Tibial nerve (tissue), 4 donors: ENCODE results near the gene ZFYVE28. TPM values are rescaled to one million over a fixed set of nuclear protein-coding genes. Genes with fewer than 3 reads are reported as not detected.

Experiments used
- DNase-seq, 2 donors: peaks; one replicate each; pipeline ENCODE4 v3.0.0-alpha.2; 2019; ENCODE audit warnings: low spot score in 2 of 2
- H3K27ac ChIP-seq, 4 donors: fragments of 200-600 bp; sonication (generic) in 3 of 4; one replicate each; pipeline ENCODE4 v1.5.1; 2017 to 2019; ENCODE audit warnings: mild to moderate bottlenecking in 1 of 4
- H3K27me3 ChIP-seq, 2 donors: fragments of 200-600 bp; sonication (generic) in 1 of 2; one replicate each; pipeline versions ENCODE4 v1.5.1 to v1.6.0; 2017 to 2019
- H3K36me3 ChIP-seq, 3 donors: fragments of 200-600 bp; sonication (generic); one replicate each; pipeline ENCODE4 v1.5.1; 2018 to 2019
- H3K4me1 ChIP-seq, 4 donors: fragments of 200-600 bp; sonication (generic) in 3 of 4; one replicate each; pipeline ENCODE4 v1.5.1; 2017 to 2019
- H3K4me3 ChIP-seq, 4 donors: fragments of 200-600 bp; sonication (generic) in 3 of 4; one replicate each; pipeline ENCODE4 v1.5.1; 2017 to 2019; ENCODE audit warnings: mild to moderate bottlenecking in 1 of 4, moderate library complexity in 1 of 4
- H3K9me3 ChIP-seq, 4 donors: fragments of 200-600 bp; sonication (generic) in 3 of 4; one replicate each; pipeline ENCODE4 v1.5.1; 2017 to 2019
- CTCF ChIP-seq, 5 experiments: fragments of 200-600 bp in 3 of 5; fragments of 450-650 bp in 2 of 5; sonication (generic) in 3 of 5; IDR thresholded peaks; one replicate each; pipeline ENCODE4 v1.5.1; 2016 to 2019; ENCODE audit warnings: antibody characterized with exemption in 5 of 5, mild to moderate bottlenecking in 3 of 5, moderate library complexity in 2 of 5
- EP300 ChIP-seq, 2 donors: sonication (generic); formaldehyde crosslinking; IDR thresholded peaks; one replicate each; pipeline ENCODE4 v1.6.1; 2017; ENCODE audit warnings: antibody characterized with exemption in 2 of 2, mild to moderate bottlenecking in 1 of 2
- POLR2A ChIP-seq, 2 donors: fragments of 450-650 bp; IDR thresholded peaks; one replicate each; pipeline ENCODE4 v1.6.1; 2017; ENCODE audit warnings: antibody characterized with exemption in 2 of 2, mild to moderate bottlenecking in 2 of 2, moderate library complexity in 2 of 2
- WGBS, 2 donors: methylation state at CpG; one replicate each; pipeline ENCODE4 v1.1.5; 2018; 5-methylcytosine and 5-hydroxymethylcytosine counted together
- total RNA-seq, 4 donors: library from RNA; depleted of rRNA; stranded (reverse); fragments of >200 nt; gene quantifications; one replicate each; pipeline ENCODE4 v1.1.0, GENCODE V29; 2016

Gene ZFYVE28
- total RNA-seq, 4 donors from 2014 or later = 16.2 to 44.4 (median 26.5) TPM

GRCh38 chr4:2320746-2321145, 97.7 kb downstream of the ZFYVE28 start:
- DNase-seq = no peak
- TF ChIP-seq EP300 (IDR thresholded peaks at IDR 0.05) (no peak), CTCF (IDR thresholded peaks at IDR 0.05) (no peak), POLR2A (IDR thresholded peaks at IDR 0.05) (no peak)
- peaks cover 0 to 16% (median 0%) of the 10 kb centered on the region in 3 donors for H3K36me3 ChIP-seq
- no peaks in the 10 kb centered on the region for H3K27me3 ChIP-seq
- H3K4me3 ChIP-seq = no peak overlapping the region
- WGBS, 2 donors = 79 to 86% methylated on average over 11 of the region's 11 CpGs
- H3K9me3 ChIP-seq = peaks cover 0 to 10% (median 0%) of the 10 kb centered on the region in 4 donors
- no peaks in the 10 kb centered on the region for H3K4me1 ChIP-seq
- H3K27ac ChIP-seq = no peak overlapping the region

- 86 to 88% methylated on average over 18 of the region's 18 CpGs for WGBS, 2 donors
- peaks cover 0 to 13% (median 0%) of the 10 kb centered on the region in 4 donors for H3K9me3 ChIP-seq
- H3K27ac ChIP-seq = no peak overlapping the region
- H3K36me3 ChIP-seq = peaks cover 0 to 16% (median 0%) of the 10 kb centered on the region in 3 donors
- TF ChIP-seq EP300 (IDR thresholded peaks at IDR 0.05) (no peak), CTCF (IDR thresholded peaks at IDR 0.05) (no peak), POLR2A (IDR thresholded peaks at IDR 0.05) (no peak)
- H3K4me1 ChIP-seq = no peaks in the 10 kb centered on the region
- H3K4me3 ChIP-seq = no peak overlapping the region
- H3K27me3 ChIP-seq = no peaks in the 10 kb centered on the region
- DNase-seq = no peak
These were observed 98.3 kb downstream of the ZFYVE28 start for GRCh38 chr4:2320152-2320551.

- H3K36me3 ChIP-seq = peaks cover 0 to 16% (median 0%) of the 10 kb centered on the region in 3 donors
- H3K27ac ChIP-seq = no peak overlapping the region
- TF ChIP-seq POLR2A (IDR thresholded peaks at IDR 0.05) = no peak
- no peak for TF ChIP-seq CTCF (IDR thresholded peaks at IDR 0.05)
- 89% methylated on average over 9 to 10 of the region's 10 CpGs for WGBS, 2 donors
- no peak overlapping the region for H3K4me3 ChIP-seq
- H3K27me3 ChIP-seq = no peaks in the 10 kb centered on the region
- no peaks in the 10 kb centered on the region for H3K4me1 ChIP-seq
- DNase-seq = no peak
- H3K9me3 ChIP-seq = peaks cover 0 to 11% (median 0%) of the 10 kb centered on the region in 4 donors
These were observed 99.6 kb downstream of the ZFYVE28 start for GRCh38 chr4:2318885-2319284.

GRCh38 chr4:2318476-2318875, 100.0 kb downstream of the ZFYVE28 start:
- TF ChIP-seq POLR2A (IDR thresholded peaks at IDR 0.05) = no peak
- no peak for TF ChIP-seq CTCF (IDR thresholded peaks at IDR 0.05)
- no peak for TF ChIP-seq EP300 (IDR thresholded peaks at IDR 0.05)
- WGBS, 2 donors = 93 to 95% methylated on average over 12 of the region's 12 CpGs
- Histone ChIP-seq H3K27ac (no peak overlapping the region), H3K4me3 (no peak overlapping the region), H3K4me1 (no peaks in the 10 kb centered on the region), H3K9me3 (peaks cover 0 to 8% (median 0%) of the 10 kb centered on the region in 4 donors), H3K36me3 (peaks cover 0 to 16% (median 0%) of the 10 kb centered on the region in 3 donors), H3K27me3 (no peaks in the 10 kb centered on the region)
- DNase-seq = no peak

- Histone ChIP-seq H3K27me3 (no peaks in the 10 kb centered on the region), H3K4me1 (no peaks in the 10 kb centered on the region), H3K27ac (no peak overlapping the region), H3K36me3 (peaks cover 0 to 23% (median 0%) of the 10 kb centered on the region in 3 donors), H3K4me3 (no peak overlapping the region), H3K9me3 (peaks cover 0 to 43% (median 4%) of the 10 kb centered on the region in 4 donors)
- TF ChIP-seq POLR2A (IDR thresholded peaks at IDR 0.05) = no peak
- TF ChIP-seq CTCF (IDR thresholded peaks at IDR 0.05) = no peak
- no peak for TF ChIP-seq EP300 (IDR thresholded peaks at IDR 0.05)
- no peak for DNase-seq
- WGBS, 2 donors = 66 to 76% methylated on average over 5 of the region's 5 CpGs
These were observed 105.1 kb downstream of the ZFYVE28 start for GRCh38 chr4:2313366-2313765.
